Glomerular visceral epithelial cell (primary cell): Measurements from ENCODE around the gene UBE2D1.
"Not testable (repeated sequence)": the region's sequence is repeated elsewhere in the genome, so short reads cannot be mapped to it uniquely, and the experiment has no call there.

Source experiments
- DNase-seq: peaks from one replicate; pipeline ENCODE4 v3.0.0-alpha.2; 2016; ENCODE audit errors: extremely low spot score

The UBE2D1 gene

GRCh38 chr10:58384095-58384494 lies 49.3 kb downstream of the UBE2D1 start:
- no peak for DNase-seq

- peak; percentile 5 for DNase-seq
Measured at GRCh38 chr10:58384544-58384998, 49.8 kb downstream of the UBE2D1 start.

- DNase-seq: peak; percentile 94
Measured at GRCh38 chr10:58384999-58385783, 50.4 kb downstream of the UBE2D1 start, which contains the start of gene TFAM. Gene TFAM (plus strand): TSS chr10:58385410. CDS start chr10:58385548, 138 bp downstream.

GRCh38 chr10:58385784-58386112 lies 50.9 kb downstream of the UBE2D1 start:
- peak; percentile 58 for DNase-seq

GRCh38 chr10:58389024-58389423 lies 54.2 kb downstream of the UBE2D1 start:
- no peak for DNase-seq

- DNase-seq: no peak
Measured at GRCh38 chr10:58393317-58393716, 58.5 kb downstream of the UBE2D1 start.

GRCh38 chr10:58394471-58394870 lies 59.7 kb downstream of the UBE2D1 start:
- no peak for DNase-seq

- no peak for DNase-seq
Measured at GRCh38 chr10:58396057-58396456, 61.3 kb downstream of the UBE2D1 start.

GRCh38 chr10:58397830-58398229 lies 63.0 kb downstream of the UBE2D1 start:
- DNase-seq: no peak

GRCh38 chr10:58399410-58399809 lies 64.6 kb downstream of the UBE2D1 start:
- DNase-seq: peak; percentile 18

- no peak for DNase-seq
Measured at GRCh38 chr10:58400609-58401008, 65.8 kb downstream of the UBE2D1 start.

GRCh38 chr10:58404001-58404400 lies 69.2 kb downstream of the UBE2D1 start:
- DNase-seq: no peak

GRCh38 chr10:58409956-58410610 lies 75.3 kb downstream of the UBE2D1 start:
- no peak for DNase-seq

- peak; percentile 94 for DNase-seq
Measured at GRCh38 chr10:58412502-58412961, 77.7 kb downstream of the UBE2D1 start.

GRCh38 chr10:58414270-58415041 lies 79.7 kb downstream of the UBE2D1 start:
- DNase-seq: peak; percentile 92

- DNase-seq: no peak
Measured at GRCh38 chr10:58415757-58416156, 81.0 kb downstream of the UBE2D1 start.

GRCh38 chr10:58417902-58418301 lies 83.1 kb downstream of the UBE2D1 start:
- DNase-seq: not testable (repeated sequence)
